Measurements from ENCODE around the gene TIGD3. TPM values are rescaled to one million over a fixed set of nuclear protein-coding genes. Genes with fewer than 3 reads are reported as not detected.

Gene TIGD3
- polyA plus RNA-seq, 1 donor, result 0.34 TPM

DNA sequence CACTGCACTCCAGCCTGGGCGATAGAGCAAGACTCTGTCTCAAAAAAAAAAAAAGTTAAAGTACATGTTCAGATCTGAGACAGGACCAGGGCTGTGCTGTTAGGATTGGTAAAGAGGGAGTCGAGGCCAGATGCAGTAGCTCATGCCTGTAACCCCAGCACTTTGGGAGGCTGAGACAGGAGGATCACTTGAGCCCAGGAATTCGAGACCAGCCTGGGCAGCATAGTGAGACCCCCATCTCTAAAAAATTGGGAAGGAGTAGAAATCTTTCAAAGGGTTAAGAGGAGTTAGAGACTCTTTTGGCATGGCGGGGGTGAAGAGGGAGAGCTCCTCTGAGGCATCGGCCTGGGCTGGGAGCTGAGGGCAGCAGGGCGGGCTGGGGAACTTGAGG lies 16.1 kb downstream of the TIGD3 start:
- DNase-seq (ENCODE audit: low read depth), result no peak

DNA sequence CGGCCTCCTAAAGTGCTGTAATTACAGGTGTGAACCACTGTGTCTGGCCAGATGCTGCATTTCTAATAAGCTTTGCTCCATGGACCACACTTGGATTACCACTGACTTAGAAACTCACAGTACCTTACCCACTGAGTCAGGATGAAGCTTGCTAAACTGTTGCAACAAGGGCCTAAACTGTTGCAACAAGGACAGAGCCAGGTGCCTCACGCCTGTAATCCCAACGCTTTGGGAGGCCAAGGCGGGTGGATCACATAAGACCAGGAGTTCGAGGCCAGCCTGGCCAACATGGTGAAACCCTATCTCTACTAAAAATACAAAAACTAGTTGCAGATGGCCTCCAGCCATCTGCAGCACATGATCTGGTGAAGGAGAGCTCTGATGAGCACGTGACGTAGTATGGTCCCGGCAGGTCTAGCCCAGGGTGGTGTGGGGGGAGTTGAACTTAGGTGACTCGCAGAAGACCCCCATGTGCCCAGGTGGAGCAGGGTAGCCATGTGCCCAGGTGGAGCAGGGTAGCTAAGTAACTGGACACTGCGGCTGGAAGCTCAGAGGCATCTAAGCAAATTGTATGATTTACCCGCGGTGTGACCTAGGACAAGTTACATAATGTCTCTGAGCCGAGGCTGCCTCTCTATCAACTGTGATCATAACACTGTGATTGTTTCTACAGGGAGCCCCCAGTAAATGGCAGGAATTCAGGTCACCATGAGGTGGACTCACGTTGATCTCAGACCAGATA lies 19.5 kb downstream of the TIGD3 start:
- DNase-seq (ENCODE audit: low read depth), result no peak

DNA sequence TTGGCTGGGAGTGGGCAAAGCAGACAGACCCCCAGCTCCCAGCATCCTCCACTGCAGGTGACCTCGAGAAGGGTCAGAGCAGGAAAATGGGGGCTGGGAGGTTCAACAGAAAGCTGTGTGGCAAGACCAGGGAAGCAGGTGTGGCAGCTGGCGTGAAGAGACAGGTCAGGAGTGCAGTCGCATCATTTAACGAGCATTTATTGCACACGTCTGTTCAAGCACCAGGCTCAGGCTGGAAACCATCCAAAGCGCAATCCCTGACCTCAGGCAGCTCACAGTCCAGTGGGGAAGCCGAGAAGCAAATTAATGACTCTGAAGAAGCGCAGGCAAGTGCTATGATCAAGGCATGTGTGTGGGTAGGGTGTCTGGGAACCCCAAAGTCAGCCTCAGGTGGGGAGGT lies 20.5 kb downstream of the TIGD3 start:
- DNase-seq (ENCODE audit: low read depth), result no peak

DNA sequence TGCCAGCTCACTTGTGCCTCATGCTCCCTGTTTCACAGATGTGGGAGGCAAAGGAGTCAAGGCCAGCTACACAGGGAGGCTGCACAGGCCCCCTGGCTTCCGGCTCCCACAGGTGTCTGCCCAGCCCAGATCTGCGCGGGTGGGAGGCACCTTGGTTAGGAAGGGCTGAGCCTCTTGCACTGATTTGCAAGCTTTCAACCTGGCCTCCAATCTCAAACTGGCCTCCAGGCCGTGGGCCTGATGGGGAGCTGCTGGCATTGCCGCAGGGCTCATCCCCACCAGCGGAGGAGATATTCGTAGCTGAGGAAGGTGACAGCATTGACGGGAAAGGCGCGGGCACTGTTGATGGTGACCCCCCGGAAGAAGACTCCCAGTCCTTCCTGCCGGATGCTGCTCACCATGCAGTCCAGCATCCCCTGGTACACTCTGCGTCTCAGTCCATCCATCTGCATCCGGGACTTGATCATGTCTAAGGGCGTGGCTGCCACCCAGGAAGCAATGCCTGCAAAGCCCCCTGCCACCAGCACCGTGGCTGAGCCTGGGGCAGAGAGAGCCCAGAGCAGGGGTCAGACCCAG lies 21.7 kb downstream of the TIGD3 start:
- DNase-seq (ENCODE audit: low read depth), result no peak

DNA sequence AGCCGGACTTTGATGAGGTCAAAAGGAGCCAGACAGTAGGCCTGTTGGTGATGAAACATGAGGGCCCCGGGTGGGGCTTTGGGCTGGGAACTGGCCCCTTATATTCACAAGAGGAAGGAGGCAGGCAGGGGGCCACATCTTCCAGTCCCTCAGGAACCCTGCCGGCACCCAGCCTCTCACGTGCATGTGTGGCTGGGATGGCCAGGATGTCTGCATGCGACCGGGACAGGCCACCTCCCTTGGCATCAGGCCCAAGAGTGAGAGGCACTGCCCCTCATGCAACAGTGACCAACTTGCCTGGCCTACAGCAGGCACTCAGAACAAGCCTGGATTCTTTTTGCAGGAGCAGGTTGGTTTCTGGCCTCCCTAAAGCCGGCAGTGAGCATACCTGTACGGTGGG lies 22.5 kb downstream of the TIGD3 start:
- DNase-seq (ENCODE audit: low read depth), result no peak

DNA sequence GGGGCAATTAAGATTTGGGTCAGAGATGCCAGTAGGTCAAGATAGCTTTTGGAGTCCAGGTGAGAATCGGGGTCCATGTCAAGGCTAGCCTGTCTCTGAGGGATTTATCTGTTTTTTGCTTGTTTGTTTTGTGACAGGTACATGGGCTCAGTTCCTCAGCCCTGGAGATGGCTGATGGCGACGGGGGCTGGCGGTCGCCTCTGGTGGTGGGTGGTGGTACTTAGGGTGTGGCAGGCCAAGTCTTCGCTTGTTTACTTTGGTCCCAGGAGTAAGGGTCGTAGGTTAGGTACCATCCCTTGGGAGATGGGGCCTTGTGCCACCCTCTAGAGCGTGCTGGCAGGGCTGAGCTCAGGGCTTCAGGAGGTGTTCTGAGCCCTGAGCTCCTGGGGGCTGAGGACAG lies 23.2 kb downstream of the TIGD3 start:
- DNase-seq (ENCODE audit: low read depth), result no peak

DNA sequence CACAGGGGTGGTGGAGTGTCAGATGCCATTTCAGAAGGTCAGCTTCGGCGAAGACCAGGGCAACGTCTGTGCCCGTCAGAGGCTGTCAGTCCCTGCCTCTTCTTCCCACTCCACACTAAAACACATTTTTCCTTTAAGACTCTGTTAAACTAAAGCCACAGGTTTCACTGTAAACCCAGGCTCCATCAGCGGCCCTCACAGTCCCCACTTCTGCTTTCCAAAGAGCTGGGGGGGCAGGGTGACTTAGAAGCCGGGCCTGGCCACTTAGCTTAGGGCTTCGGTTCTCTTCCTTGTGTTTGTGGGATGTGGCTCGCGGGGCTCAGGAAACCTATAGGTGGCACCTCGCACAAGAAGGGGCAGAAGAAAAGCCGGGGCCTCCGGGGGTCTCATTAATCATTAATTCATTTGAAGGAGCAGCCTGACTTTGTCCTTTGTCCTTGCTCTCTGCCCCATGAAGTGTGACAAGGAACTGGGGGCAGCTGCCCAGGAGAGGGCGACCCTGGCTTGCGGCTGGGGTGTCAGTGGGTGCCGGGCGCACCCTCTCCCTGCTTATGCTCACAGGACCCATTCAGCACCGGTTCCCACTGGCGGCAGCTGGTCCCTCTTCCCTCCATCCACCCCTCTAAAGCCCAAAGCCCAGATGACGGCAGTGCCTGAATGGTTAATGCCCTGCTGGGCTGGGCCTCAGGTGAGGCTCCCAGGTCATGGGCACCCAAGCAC lies 23.8 kb downstream of the TIGD3 start:
- DNase-seq (ENCODE audit: low read depth), result no peak

DNA sequence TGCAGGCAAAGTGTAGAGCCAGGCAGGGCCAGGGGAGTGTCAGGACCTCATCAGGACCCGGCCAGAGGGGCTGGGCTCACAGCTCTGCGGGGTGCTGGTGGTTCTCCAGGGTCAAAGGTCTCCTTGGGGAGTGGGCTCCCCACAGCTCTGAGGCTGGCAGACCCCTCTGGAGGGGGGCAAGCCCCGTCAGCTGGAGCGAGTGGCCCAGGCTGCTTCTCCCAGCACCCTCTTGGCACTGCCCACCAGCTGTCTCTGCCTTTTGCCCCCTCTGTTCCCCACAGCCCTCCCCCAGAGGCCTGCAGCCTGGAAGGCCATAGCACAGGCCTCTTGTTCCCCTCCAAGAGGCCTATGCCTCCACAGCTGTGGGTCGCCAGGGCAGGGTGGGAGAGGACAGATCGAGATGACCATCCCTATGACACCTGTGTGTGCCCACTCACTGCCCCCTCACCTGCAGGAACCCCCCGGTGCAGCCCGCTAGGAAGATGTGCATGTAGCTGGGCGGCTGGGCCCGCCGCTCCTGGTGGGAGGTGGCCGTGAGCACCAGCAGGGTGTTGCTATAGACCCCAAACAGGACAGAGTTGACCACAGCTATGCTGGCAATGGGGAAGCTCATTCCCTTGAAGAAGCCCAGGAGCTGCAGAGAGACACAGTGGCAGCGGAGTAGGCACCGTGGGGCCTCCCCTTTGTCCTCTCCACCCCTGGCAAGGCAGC lies 24.5 kb downstream of the TIGD3 start:
- no peak for DNase-seq (ENCODE audit: low read depth)

DNA sequence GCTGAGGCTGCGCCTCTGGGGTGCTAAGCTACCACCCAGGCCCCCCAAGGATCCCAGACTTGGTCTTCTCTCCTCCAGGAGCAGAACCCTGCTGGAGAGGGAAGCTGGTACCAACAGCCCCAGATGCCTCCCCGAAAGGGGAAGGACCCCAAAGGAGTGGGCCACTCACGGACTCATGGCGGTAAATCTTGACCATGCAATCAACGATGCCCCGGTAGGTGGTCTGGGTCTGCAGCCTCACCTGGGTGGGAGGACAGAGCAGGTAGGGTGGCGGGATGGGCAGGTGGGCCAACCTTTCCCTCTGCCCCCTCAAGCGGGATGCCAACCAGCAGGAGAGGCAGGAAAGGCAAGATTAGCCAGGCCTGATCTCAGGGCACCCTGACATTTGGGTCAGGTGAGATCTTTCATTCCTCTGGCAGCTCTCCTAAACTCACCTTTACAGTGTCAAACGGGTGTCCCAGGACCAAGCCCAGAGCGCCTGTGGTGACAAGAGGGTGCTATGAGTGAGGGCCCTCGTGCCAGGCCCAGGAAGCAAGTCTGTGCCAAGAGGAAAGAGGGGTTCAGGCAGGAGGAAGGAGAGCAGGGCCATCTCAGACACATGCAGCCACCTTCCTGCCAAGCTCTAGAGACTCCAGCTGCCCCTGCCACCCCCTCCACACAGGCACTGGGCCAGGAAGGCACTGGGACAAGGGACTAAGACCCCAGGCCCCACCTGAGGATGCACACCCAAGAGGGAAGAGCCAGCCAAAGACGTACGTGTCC lies 25.3 kb downstream of the TIGD3 start:
- no peak for DNase-seq (ENCODE audit: low read depth)

DNA sequence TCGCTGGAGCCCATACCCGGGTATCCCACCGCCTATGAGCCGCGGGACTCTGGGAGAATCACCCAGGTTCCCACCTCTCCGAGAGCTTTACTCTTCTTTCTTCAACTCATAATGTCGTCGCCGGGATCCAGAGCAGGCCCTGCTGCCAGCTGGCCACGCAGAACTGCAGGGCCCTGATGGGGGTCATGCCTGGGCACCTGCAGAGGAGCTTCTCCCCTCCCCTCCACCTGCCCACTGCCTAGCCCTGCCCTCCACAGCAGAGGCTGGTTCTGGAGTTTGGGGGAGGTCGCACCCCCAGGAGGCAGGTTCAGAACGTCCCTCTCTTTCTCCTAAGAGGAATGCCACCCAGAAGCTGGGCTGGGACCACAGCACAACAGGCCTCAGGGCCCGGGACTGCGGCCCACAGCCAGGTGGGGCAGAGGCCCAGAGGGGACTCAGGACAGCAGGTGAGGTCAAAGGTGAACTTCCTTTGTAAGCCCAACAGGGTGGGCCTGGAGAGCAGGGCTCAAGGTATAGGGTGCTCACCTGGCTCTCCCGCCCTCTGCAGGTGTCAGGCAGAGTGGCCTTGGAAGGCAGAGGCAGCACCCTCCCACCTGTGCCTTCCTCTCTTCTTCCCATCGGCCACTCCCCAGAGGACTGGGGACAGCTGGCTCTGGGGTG lies 26.0 kb downstream of the TIGD3 start:
- DNase-seq (ENCODE audit: low read depth), result no peak

DNA sequence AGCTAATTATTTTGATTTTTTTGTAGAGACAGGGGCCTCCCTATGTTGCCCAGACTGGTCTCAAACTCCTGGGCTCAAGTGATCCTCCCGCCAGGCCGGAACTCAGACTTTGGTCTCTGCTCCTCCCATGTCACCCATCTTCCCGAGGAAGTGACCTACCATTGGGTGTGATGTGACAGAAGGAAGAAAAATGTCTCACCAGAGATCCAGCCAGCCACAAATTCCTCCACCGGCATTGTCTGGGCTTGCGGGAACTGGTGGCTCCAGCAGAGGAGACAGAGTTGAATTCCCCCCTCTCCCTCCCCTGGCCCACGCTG lies 27.1 kb downstream of the TIGD3 start:
- DNase-seq (ENCODE audit: low read depth), result no peak

DNA sequence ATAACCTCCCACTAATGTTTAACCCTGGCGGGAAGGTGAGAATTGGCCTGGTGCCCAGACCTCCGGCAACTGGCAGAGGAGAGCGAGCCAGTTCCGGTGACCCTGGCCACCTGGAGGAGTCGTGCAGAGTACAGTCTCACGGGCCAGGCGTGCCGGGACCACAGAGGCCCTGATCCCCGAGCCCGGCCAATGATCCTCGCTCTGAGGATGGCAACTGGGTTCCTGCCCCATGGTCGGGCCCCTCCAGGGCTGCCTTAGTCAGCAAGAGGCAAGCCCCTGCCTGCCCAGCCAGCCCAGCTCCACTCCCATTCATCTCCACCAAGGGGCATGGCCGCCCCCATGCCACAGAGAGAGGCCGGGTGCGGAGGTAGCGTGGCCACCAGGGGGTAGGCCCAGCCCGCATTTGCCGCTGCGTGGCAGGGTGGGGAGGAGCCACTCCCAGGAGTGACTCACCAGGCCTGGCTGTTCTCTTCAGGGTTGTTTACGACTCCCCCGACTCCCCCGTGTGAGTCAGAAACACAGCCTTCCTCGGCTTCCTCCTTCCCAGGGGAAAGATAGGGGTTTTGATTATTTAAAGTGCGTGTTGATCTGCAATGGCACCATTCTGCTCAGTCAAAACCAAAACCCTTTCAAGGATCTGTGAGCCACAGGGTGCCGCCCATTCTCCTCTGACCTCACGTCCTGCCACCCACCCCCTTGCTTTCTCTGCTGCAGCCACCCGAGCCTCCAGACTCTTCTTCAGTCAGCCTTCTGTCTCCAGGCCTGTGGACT lies 27.7 kb downstream of the TIGD3 start, which contains the start of gene SLC25A45:
Gene SLC25A45, minus strand, starts transcription at position 614 of the 771 bp plus-strand sequence. CDS start 695 bp downstream, outside the sequence.
- no peak for DNase-seq (ENCODE audit: low read depth)

DNA sequence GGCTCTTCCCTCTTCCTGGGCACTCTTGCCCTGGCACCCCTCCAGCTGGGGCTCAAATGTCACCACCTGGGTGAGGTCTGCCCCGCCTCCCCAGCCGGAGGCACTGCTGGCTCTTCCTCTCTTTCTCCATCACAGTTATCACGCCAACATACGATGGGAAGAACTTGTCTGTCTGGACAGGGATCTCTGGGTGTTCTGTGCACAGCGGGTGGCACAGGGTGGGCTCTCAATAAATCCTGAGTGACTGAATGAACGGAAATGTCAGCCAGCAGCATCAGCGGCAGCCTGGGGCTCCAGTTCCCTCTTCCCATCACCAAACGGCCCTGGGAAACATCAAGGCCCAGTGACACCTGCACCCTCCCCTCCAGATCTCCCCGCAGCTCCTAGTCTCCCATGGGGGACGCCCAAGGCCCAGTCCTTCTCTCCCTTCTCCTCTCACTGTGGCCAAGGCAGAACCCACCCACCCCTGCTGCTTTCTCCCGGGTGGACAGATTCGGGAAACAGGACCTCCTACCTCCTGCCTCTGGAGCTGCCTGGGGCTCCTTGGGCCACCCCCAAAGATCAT lies 28.3 kb downstream of the TIGD3 start:
- no peak for DNase-seq (ENCODE audit: low read depth)

DNA sequence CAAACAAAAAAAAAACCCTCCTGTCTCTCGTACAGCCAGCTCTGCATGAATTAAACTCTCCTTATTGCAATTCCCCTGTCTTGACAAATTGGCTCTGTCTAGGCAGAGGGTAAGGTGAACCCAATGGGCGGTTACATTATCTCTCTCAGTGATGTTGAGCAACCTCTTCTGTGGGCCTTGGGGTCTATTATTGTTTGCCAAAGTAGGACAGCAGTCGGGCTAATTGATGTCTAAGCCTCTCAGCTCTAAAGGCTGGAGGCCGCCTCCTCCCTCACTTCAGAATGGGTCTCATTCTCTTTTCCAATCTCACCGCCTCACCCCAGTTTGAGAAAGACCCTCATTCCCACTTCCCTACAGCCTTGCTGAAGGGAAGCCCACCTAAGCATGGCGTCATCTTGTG lies 29.2 kb downstream of the TIGD3 start:
- DNase-seq (ENCODE audit: low read depth), result no peak

DNA sequence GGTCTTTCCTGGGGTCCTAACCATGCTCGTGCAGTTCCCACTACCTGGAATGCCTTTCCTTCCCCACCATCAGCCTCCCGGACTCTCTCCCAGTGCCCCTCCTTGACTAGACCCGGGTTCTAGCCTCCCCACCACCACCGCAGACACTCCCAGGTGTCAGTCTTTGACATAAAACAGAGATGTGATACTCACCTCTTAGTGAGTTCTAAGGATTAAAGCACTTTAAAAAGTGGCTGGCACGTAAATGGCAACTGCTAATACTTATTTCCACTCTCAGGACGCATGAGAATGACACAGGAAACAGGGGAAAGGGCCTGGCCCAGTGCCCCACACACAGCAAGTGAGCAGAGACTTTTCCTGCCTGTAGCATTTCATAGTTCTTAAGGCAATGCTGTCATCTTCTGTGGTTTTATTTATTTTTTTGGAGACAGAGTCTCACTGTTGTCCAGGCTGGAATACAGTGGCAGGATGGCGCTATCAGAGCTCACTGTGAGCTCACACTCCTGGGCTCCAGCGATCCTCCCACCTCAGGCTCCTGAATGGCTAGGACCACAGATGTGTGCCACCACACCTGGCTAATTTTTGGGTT lies 29.8 kb downstream of the TIGD3 start:
- no peak for DNase-seq (ENCODE audit: low read depth)

DNA sequence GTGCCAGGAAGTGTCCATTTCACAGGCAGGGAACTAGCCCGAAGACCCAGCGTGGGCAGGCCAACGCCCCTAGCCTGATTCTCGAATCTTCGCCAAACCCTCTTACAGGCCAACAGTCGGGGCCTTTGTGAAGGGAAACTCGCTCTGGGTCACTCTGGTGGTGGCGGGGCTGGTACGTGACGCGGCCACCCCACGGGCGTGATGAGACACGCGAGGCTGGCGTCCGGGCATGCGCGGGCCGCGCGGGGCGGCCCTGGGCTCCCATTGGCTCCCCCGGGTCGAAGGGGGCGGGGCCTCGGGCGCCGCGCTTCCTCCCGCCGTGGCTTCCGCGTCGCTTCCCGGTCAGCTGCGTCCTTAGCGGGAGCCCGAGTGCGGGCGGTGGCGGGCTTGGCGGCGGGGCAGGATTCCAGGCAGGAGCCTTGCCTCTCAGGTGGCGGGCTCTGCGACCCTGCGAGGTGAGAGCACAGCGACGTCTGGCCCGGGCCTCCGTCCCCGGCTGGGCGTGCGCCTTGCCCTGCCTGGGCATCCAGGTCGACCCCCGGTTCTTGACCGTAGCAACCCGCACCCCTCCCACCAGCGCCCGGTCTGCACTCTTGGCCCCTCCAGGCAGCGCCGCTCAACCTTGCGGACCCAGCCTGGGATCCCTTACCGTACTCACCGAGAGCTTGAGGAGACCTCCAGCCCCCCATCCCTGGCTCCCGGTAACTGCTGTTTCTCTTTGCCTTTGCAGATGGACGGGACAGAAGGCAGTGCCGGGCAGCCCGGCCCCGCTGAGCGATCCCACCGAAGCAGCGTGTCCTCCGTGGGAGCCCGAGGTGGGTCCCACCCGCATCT lies 32.0 kb downstream of the TIGD3 start, which contains the start of gene FRMD8:
Gene FRMD8, plus strand, starts transcription at position 331 of the 834 bp plus-strand sequence. Its CDS starts 400 bp downstream, at position 731.
- DNase-seq (ENCODE audit: low read depth), result peak; percentile 67

DNA sequence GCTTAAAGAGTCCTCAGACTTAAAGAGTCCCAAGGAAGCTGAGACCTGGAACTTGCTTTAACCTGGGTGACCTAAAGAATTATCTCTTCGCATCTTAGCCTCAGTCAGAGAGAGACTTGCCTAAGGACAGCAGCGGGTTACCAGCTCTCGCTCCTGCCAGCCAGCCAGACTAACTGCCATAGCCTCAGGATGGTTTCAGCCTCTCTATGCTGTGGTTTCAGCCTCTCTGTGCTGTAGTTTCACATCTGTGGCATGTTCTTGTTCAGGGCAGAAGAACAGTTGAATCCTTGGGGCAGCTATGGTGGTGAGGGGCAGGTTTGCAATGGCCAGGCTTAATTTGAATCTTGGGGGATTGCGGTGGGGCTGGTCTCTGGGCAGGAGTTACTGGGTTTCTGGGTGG lies 34.2 kb downstream of the TIGD3 start:
- DNase-seq (ENCODE audit: low read depth), result no peak

DNA sequence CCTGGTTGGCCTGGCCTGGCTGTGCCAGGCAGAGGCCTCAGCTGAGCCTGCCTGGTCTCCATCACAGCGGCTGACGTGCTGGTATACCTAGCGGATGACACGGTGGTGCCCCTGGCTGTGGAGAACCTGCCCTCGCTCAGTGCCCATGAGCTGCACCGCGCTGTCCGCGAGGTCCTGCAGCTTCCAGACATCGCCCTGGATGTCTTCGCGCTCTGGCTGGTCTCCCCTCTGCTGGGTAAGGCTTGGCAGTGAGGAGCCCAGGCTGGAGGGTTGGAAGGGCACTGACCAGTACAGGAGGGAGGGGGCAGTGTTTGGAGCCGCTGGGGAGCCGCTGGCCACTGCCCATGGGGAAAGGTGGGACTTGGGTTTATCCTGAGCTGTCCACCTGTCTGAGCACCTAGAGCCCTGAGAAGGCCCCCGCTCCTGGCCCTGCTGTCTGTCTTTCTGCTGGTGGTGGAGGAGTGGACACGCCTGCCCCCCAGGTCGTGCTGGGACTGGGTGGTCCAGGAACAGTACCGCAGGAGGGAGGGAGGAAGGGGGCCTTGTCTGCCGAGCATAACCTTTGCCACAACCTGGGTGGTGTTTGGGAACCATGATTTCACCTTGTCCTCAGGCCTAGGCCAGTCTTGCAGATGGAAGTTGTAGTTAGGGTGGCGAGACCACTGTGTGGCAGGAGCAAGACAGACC lies 34.9 kb downstream of the TIGD3 start:
- no peak for DNase-seq (ENCODE audit: low read depth)

Measured in forelimb muscle (tissue), 1 donor.